Cardiac fibroblast (primary cell): Measurements from ENCODE around the gene APBB1.

Source experiments
- DNase-seq, 2 donors: peaks; one replicate each; pipeline versions ENCODE4 v3.0.0 to v3.0.0-alpha.2; 2010; ENCODE audit warnings: low read depth in 2 of 2
- H3K4me3 ChIP-seq, 2 donors: replicated peaks in 1 of 2; 1 replicate in 1 of 2; 2 replicates in 1 of 2; pipeline ENCODE4 v1.5.1; 2011; ENCODE audit warnings: low read depth in 2 of 2, low read length in 2 of 2, mild to moderate bottlenecking in 2 of 2, moderate library complexity in 1 of 2
- TF ChIP-seq, protein P1 (sequence below): IDR thresholded peaks from one replicate; pipeline ENCODE4 v1.5.1; 2011; ENCODE audit warnings: low read depth, mild to moderate bottlenecking, low read length, inconsistent platforms

Gene APBB1

DNA sequence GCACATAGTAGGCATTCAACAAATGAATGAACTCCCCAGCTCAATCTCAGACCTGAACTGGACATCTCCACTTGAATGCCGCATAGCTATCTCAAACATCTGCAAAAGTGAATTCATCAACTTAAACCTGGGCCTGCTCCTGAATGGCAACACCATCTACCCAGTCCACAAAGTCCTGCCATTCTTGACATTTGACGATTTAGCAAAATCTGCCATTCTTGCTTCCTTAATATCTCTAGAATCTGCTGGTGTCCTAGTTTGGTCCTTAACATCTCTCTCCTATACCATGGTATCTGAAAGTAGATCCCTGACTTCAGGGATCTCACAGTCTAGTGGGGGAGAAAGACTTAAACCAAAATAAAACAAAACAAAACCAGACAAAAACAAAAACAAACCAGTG is 34.3 kb upstream of the APBB1 start:
- DNase-seq, result no peak
- TF ChIP-seq, protein P1, sequence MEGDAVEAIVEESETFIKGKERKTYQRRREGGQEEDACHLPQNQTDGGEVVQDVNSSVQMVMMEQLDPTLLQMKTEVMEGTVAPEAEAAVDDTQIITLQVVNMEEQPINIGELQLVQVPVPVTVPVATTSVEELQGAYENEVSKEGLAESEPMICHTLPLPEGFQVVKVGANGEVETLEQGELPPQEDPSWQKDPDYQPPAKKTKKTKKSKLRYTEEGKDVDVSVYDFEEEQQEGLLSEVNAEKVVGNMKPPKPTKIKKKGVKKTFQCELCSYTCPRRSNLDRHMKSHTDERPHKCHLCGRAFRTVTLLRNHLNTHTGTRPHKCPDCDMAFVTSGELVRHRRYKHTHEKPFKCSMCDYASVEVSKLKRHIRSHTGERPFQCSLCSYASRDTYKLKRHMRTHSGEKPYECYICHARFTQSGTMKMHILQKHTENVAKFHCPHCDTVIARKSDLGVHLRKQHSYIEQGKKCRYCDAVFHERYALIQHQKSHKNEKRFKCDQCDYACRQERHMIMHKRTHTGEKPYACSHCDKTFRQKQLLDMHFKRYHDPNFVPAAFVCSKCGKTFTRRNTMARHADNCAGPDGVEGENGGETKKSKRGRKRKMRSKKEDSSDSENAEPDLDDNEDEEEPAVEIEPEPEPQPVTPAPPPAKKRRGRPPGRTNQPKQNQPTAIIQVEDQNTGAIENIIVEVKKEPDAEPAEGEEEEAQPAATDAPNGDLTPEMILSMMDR, result no peak
- no peak overlapping the region for H3K4me3 ChIP-seq

DNA sequence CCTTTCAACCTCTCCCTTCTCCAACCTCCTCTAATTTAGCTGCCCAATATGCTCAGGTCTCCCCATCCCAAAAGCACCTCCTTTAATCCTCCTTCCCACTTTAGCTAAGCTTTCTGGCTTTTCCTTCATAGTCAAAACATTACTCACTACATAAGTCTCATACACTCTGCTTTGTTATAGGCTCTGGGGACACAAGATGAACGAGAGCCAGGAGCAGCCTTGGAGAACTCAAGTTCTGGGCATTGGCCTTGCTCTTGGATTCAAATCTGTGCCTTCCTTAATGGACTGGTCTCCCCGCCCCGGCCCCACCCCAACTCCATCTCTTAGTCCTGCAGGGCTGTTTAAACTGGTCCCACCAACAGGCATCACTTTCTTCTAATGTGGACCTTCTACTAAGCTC is 33.3 kb upstream of the APBB1 start:
- no peak overlapping the region for H3K4me3 ChIP-seq
- peak; percentile 29 to 60 for DNase-seq
- TF ChIP-seq, protein P1, result no peak

DNA sequence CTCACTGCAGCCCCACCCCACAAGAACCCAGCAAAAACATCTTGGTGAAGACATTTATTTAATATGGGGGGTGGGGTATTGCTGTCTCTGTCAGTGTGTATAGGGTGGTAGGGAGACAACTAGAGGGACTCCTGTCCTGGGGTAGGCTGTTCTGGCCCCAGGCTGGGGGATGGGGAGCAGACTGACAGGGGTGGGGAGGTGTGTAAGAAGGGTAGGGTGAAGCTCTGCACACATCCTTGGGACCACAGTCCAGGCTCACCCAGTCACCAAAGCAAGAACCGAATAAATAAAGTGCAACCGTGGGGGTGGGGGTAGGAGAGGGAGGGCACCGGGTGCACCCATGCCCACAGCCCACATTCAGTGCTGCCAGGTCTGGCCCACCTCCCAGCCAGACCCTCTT is 29.7 kb upstream of the APBB1 start:
- DNase-seq, result no peak
- H3K4me3 ChIP-seq, result no peak overlapping the region
- TF ChIP-seq, protein P1, result no peak

DNA sequence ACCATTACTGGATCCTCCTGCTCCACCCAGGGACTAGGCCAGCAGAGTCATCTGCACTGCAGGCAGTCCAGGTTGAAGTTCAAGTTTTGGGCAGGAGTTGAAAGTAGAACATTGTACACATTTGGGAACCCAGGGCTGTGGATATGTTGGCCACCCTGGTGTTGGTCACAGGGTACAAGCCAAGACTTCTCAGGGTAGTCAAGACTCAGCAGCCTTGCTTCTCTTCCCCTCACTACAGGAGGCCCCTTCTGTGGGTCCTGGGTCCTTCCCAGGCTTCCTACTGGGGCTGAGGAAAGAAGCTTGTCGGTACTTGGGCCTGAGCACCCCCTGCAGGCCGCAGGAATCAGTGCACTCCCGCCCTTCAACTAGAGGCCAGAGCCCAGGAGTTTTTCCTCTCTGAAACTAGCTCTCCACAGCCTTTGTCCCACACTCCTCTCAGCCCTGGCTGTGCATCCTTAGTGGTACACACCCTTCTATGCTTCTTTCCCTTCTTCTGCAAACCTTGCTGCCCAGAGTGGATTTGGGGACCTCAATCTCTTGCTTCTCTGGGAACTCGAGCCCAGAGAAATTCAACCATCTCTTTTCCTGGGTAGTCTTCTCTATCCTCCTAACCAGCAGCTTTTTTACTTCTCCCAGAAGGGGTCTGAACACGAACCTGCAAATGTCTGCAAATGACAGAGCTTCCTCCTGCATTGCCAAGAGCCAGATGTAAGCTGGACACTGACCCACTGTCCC is 24.5 kb upstream of the APBB1 start:
- no peak overlapping the region for H3K4me3 ChIP-seq
- DNase-seq, result peak; percentile 60 to 76
- TF ChIP-seq, protein P1, result peak; percentile 88

DNA sequence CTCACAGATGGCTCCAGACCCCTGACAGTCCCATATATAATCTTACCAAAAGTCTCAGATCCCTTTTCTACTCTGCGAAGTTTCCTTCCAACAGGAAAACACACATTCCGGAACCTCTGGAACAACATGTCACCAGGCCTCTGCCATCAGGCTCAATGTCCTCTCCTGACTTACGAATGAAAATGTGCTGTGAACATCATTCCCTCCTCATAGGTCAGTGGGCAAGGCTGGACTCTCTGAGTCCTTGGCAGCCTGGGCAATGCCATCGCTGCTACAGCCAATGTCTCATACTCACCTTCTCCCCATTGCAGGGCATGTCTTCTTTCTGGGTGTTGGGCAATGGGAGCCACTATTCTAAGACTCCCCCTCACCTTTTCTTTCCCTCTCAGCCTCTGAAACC is 23.5 kb upstream of the APBB1 start:
- H3K4me3 ChIP-seq, result no peak overlapping the region
- TF ChIP-seq, protein P1, result no peak
- no peak for DNase-seq

DNA sequence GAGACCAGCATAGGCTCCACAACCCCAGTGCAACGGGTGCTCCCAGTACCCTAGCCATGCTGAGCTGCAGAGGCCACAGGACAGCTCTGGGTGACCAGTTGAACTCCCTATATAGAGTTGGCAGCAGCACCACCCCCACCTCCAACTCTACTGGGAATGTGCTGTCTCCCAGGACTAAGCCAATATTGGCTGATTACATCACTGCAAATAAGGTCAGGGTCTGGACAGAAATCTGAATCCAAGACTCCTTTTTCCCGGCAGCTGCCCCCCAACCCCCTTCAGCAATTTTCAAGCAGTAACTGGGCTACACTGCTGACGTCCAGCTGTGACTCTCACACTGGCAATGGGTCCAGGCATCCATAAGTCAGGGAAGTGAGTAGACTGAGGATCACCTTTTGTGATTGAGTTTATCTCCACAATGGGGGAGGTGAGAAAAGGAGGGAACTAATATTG is 22.0 kb upstream of the APBB1 start, which contains the start of gene HPX:
HPX (minus strand) TSS at position 82 of the 453 bp plus-strand sequence; CDS start at position 58, 24 bp downstream.
- TF ChIP-seq, protein P1, result no peak
- no peak for DNase-seq
- no peak within 1 kb of the TSS for H3K4me3 ChIP-seq
